Heart left ventricle (tissue), 13 donors: ENCODE data around the gene SLBP.

Source experiments
- POLR2A ChIP-seq, 2 donors: fragments of 450-650 bp; IDR thresholded peaks; one replicate each; pipeline ENCODE4 v1.6.1; 2017; ENCODE audit warnings: antibody characterized with exemption in 2 of 2, mild to moderate bottlenecking in 2 of 2, moderate library complexity in 2 of 2
- TF ChIP-seq, protein P1 (sequence below), 12 donors: fragments of 200-600 bp; sonication (generic) in 4 of 12; IDR thresholded peaks; one replicate each; pipeline versions ENCODE4 v1.5.0 to v1.8.0; 2018 to 2022; ENCODE audit warnings: antibody characterized with exemption in 12 of 12, mild to moderate bottlenecking in 5 of 12
- donor health status: ischemic (EF 13 %, LVEDD 7.1; RV severe dilation, severe dysfunction).
- donor health status: DM: no; HTN: yes; CAD: no.
- donor health status: DM: no; HTN: no; CAD: no.
- donor health status: ischemic (EF 25% LVEDD 6.9; RV normal size, moderate dysfunction).
- donor health status: ischemic (EF 25% LVEDD 5.7; RV mildly dilated, moderate dysfunction).
- donor health status: ischemic (EF 35%, LVEDD 5.7; RV mildly dilated, moderate dysfunction).
- donor health status: nonischemic (EF 11% LVEDD 7.7; RV severe dilation, severe dysfunction).
- donor health status: DM: yes; HTN: yes; CAD: no.
- donor health status: PGD.
- donor health status: ischemic (EF 29% LVEDD 5.4; RV normal size, mild dysfunction).
- donor health status: nonischemic (EF 23%, LVEDD 6.1; RV moderate dilation, normal function).

DNA sequence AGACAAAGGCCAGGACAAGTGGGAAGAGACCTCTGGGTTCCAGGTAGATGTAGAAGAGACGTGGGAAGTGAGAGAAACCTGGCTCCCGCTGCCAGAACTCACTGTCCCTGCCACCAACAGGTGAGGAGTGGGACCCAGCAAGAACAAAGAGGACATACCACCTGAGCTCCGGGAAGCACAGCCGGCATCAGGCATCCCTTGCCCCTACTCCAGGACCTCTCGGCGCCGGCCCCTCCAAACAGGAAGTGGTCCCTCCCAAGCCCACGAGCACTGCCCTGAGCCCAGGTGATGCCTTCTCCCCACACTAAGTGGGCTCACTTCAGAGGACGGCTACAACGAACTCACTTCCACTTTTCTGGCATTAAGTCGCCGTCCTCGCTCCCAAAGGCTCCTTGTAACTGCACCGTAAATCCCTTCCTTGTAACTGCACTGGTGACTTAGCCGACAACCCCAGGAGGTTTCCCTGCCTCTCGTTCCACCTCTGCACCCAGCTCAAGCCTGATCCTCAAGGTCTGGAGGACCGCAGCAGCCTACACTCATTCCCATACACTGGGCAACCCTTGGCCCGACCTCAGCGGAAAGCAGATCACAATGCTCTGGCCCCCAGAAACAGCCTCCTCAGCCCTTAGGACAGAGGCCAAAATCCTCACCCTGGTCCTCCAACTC, 36.9 kb downstream of the SLBP start:
- TF ChIP-seq, protein P1, sequence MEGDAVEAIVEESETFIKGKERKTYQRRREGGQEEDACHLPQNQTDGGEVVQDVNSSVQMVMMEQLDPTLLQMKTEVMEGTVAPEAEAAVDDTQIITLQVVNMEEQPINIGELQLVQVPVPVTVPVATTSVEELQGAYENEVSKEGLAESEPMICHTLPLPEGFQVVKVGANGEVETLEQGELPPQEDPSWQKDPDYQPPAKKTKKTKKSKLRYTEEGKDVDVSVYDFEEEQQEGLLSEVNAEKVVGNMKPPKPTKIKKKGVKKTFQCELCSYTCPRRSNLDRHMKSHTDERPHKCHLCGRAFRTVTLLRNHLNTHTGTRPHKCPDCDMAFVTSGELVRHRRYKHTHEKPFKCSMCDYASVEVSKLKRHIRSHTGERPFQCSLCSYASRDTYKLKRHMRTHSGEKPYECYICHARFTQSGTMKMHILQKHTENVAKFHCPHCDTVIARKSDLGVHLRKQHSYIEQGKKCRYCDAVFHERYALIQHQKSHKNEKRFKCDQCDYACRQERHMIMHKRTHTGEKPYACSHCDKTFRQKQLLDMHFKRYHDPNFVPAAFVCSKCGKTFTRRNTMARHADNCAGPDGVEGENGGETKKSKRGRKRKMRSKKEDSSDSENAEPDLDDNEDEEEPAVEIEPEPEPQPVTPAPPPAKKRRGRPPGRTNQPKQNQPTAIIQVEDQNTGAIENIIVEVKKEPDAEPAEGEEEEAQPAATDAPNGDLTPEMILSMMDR (IDR thresholded peaks at IDR 0.05) = no peak
- TF ChIP-seq POLR2A (IDR thresholded peaks at IDR 0.05) = no peak
